Subcutaneous abdominal adipose tissue (tissue), 5 donors: ENCODE results near the gene MTHFD1.

Experiments
- H3K27ac ChIP-seq: one replicate; pipeline ENCODE4 v1.7.0; 2013; ENCODE audit warnings: low read depth, mild to moderate bottlenecking, inconsistent platforms, low read length, moderate library complexity
- H3K27me3 ChIP-seq, 5 donors: one replicate each; pipeline ENCODE4 v1.7.0; 2013; ENCODE audit warnings: low read length in 5 of 5, inconsistent platforms in 1 of 5; ENCODE audit not compliant: control insufficient read depth in 5 of 5, insufficient read depth in 4 of 5
- H3K36me3 ChIP-seq, 5 donors: one replicate each; pipeline ENCODE4 v1.7.0; 2013; ENCODE audit warnings: low read length in 5 of 5; ENCODE audit not compliant: control insufficient read depth in 5 of 5, insufficient read depth in 5 of 5
- H3K4me1 ChIP-seq, 5 donors: one replicate each; pipeline ENCODE4 v1.7.0; 2013; ENCODE audit warnings: low read length in 5 of 5, mild to moderate bottlenecking in 3 of 5, moderate library complexity in 1 of 5; ENCODE audit not compliant: control insufficient read depth in 5 of 5, insufficient read depth in 5 of 5
- H3K4me3 ChIP-seq, 5 donors: one replicate each; pipeline ENCODE4 v1.7.0; 2013; ENCODE audit warnings: low read length in 5 of 5, low read depth in 1 of 5
- H3K9ac ChIP-seq, 5 donors: one replicate each; pipeline ENCODE4 v1.7.0; 2013; ENCODE audit warnings: low read length in 5 of 5, mild to moderate bottlenecking in 4 of 5, moderate library complexity in 3 of 5
- H3K9me3 ChIP-seq, 5 donors: one replicate each; pipeline ENCODE4 v1.7.0; 2013; ENCODE audit warnings: low read length in 5 of 5; ENCODE audit not compliant: control insufficient read depth in 5 of 5
- donor health status: healthy.
- donor health status: healthy.
- donor health status: healthy.
- donor health status: healthy.
- donor health status: healthy.

Gene MTHFD1

DNA sequence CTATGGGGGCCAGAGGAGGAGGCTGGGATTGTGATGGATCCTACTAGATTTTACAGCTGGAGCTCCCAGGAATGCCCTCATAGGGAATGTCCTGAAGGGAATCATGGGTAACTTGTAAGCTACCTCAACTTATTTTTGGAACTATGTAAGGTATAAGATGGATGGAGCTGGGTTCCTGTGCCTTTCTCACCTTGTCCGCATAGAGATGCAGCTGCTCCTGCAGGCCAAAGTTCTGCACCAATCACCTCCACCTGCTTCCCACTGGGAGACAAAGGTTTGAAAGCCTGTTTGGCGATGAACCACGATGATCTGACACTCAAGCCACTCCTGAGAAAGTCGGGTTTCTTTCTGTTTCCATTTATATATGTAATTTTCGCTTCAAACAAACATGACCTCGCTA lies 76.5 kb downstream of the MTHFD1 start:
- peak overlapping the region in 3 of 5 donors; percentile 8 to 39 (median 17) for H3K9ac ChIP-seq
- no peaks in the 10 kb centered on the region for H3K27me3 ChIP-seq
- H3K4me1 ChIP-seq, result peaks cover 0 to 28% (median 16%) of the 10 kb centered on the region in 5 donors
- no peaks in the 10 kb centered on the region for H3K9me3 ChIP-seq
- H3K27ac ChIP-seq, result no peak overlapping the region
- peak overlapping the region; percentile 19 to 74 (median 71) for H3K4me3 ChIP-seq
- peaks cover 2 to 15% (median 10%) of the 10 kb centered on the region in 5 donors for H3K36me3 ChIP-seq

DNA sequence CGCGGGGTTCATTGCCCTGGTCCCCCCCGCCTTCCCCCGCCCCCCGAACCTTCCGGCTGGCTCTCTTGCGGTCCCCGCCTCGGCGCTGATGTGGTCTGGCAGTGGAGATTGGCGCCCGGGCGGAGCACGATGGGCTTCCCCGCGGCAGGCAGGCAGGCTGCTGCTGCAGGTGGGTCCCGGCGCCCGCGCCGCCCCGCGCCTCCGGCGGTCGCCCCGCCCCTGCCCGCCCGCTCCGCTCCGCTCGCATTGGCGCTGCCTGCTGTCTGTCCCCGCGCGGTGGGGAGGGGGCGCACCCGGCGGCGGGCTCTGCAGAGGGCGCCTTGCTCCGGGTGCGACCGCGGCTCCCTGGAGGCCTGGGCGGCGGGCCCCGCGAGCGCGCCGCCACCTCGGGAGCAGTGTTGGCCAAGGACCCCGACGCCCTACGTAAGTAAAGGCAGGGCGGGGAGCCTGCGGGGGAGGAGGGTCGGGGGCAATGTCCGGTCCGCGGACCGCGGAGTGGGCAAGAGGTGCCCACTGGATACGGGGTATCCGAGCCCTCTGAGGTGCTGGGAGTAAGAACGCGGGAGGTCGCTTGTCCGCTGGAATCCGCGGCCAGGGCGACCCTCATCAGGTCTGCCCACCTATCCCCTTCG lies 77.2 kb downstream of the MTHFD1 start, which contains the start of gene AKAP5:
Gene AKAP5, plus strand, starts transcription at position 309 of the 632 bp plus-strand sequence. CDS start 2,896 bp downstream, outside the sequence.
- Histone ChIP-seq H3K4me3 (peak within 1 kb of the TSS; percentile 67 to 74 (median 71)), H3K9ac (peak within 1 kb of the TSS in 4 of 5 donors; percentile 17 to 71 (median 54)), H3K9me3 (no peaks in the 10 kb centered on the region), H3K27me3 (no peaks in the 10 kb centered on the region), H3K27ac (no peak within 1 kb of the TSS), H3K4me1 (peaks cover 0 to 25% (median 16%) of the 10 kb centered on the region in 5 donors), H3K36me3 (peaks cover 2 to 15% (median 7%) of the 10 kb centered on the region in 5 donors)

- no peaks in the 10 kb centered on the region for H3K27me3 ChIP-seq
- no peak overlapping the region for H3K27ac ChIP-seq
- H3K36me3 ChIP-seq, result peaks cover 2 to 13% (median 6%) of the 10 kb centered on the region in 5 donors
- H3K4me3 ChIP-seq, result peak overlapping the region; percentile 67 to 74 (median 71)
- H3K9ac ChIP-seq, result peak overlapping the region in 4 of 5 donors; percentile 4 to 71 (median 54)
- peaks cover 0 to 25% (median 16%) of the 10 kb centered on the region in 5 donors for H3K4me1 ChIP-seq
- H3K9me3 ChIP-seq, result no peaks in the 10 kb centered on the region
Observed at GRCh38 chr14:64465831-64466554, 77.8 kb downstream of the MTHFD1 start.

DNA sequence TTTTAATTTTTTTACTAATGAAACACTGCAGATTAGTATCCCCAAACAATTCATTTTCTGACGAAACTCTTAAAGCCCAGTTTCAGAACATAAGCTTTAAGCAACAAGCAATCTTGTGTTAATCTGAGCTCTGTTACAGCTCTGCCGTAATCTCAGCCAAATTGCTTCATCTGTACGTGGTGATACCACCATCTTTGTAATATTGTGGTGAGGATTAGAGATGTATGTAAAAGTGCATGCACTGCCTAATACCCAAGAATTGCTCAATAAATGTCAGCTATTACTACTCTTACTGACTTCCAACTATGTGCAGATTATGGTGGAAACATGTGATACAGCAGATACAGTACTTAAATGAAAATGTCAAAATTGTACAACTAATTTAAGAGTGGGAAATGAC lies 78.9 kb downstream of the MTHFD1 start:
- H3K9ac ChIP-seq, result no peak overlapping the region
- no peak overlapping the region for H3K27ac ChIP-seq
- peaks cover 0 to 10% (median 2%) of the 10 kb centered on the region in 5 donors for H3K36me3 ChIP-seq
- H3K4me3 ChIP-seq, result no peak overlapping the region
- H3K9me3 ChIP-seq, result no peaks in the 10 kb centered on the region
- peaks cover 0 to 25% (median 16%) of the 10 kb centered on the region in 5 donors for H3K4me1 ChIP-seq
- no peaks in the 10 kb centered on the region for H3K27me3 ChIP-seq

DNA sequence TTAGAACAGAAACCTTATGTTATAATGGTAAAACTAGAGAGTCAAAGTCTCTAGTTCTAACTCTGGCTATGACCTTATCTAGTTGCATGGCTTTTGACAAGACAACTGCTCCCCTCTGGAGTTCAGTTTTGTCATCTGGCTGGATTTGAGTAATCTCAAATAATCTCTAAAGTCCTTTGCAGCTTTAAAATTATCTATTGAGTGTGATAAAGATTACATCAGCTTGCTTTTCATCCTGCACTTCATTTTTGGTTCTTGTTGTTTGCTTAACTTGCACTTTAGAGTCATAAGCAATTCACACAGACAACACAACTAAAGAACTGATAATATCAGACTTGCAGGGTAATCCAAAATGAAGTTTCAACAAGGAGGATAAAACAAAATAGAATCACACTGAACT lies 79.4 kb downstream of the MTHFD1 start:
- Histone ChIP-seq H3K4me3 (no peak overlapping the region), H3K27ac (no peak overlapping the region)

DNA sequence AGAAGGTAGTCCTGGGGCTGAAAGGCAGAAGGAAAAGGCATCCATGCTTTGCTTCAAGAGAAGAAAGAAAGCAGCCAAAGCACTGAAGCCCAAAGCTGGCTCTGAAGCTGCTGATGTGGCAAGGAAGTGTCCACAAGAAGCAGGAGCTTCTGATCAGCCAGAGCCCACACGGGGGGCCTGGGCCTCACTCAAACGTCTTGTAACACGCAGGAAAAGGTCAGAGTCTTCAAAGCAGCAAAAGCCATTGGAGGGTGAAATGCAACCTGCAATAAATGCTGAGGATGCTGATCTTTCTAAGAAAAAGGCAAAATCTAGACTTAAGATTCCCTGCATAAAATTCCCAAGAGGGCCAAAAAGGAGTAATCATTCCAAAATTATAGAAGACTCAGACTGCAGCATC lies 80.3 kb downstream of the MTHFD1 start:
- Histone ChIP-seq H3K4me3 (no peak overlapping the region), H3K9ac (no peak overlapping the region), H3K4me1 (peaks cover 0 to 25% (median 16%) of the 10 kb centered on the region in 5 donors), H3K27ac (no peak overlapping the region), H3K36me3 (no peaks in the 10 kb centered on the region), H3K27me3 (no peaks in the 10 kb centered on the region), H3K9me3 (no peaks in the 10 kb centered on the region)

More for the DNA sequence above, 79.4 kb downstream of the MTHFD1 start:
- Histone ChIP-seq H3K9me3 (no peaks in the 10 kb centered on the region), H3K27me3 (no peaks in the 10 kb centered on the region), H3K4me1 (peaks cover 0 to 25% (median 16%) of the 10 kb centered on the region in 5 donors), H3K36me3 (peaks cover 0 to 5% (median under 1%) of the 10 kb centered on the region in 5 donors), H3K9ac (no peak overlapping the region)

- Histone ChIP-seq H3K27ac (no peak overlapping the region), H3K27me3 (no peaks in the 10 kb centered on the region), H3K9ac (no peak overlapping the region), H3K9me3 (no peaks in the 10 kb centered on the region), H3K36me3 (peaks cover 0 to 3% (median 0%) of the 10 kb centered on the region in 5 donors), H3K4me3 (no peak overlapping the region), H3K4me1 (no peaks in the 10 kb centered on the region)
Observed at GRCh38 chr14:64474041-64474440, 85.9 kb downstream of the MTHFD1 start.

DNA sequence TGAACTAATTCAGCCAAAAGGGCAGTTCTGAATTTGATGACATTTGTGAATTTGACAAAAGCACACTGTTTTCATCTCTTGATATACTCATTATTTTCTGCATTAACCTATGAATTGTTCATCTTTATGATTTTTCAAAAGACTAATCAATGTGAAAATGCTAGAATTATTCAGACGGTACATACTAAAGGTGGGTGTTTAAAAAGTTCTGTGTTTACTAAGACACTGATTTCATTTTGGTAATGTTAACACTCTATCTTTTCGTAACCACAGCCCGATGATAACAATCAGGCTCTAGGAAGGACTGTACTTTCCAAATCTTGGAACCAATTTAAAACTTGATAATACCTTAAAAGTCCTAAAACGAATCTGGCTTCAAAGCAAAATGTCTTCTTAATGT lies 86.5 kb downstream of the MTHFD1 start:
- Histone ChIP-seq H3K4me1 (no peaks in the 10 kb centered on the region), H3K4me3 (no peak overlapping the region), H3K27ac (no peak overlapping the region), H3K9me3 (no peaks in the 10 kb centered on the region), H3K27me3 (no peaks in the 10 kb centered on the region), H3K9ac (no peak overlapping the region), H3K36me3 (peaks cover 0 to 5% (median 0%) of the 10 kb centered on the region in 5 donors)

DNA sequence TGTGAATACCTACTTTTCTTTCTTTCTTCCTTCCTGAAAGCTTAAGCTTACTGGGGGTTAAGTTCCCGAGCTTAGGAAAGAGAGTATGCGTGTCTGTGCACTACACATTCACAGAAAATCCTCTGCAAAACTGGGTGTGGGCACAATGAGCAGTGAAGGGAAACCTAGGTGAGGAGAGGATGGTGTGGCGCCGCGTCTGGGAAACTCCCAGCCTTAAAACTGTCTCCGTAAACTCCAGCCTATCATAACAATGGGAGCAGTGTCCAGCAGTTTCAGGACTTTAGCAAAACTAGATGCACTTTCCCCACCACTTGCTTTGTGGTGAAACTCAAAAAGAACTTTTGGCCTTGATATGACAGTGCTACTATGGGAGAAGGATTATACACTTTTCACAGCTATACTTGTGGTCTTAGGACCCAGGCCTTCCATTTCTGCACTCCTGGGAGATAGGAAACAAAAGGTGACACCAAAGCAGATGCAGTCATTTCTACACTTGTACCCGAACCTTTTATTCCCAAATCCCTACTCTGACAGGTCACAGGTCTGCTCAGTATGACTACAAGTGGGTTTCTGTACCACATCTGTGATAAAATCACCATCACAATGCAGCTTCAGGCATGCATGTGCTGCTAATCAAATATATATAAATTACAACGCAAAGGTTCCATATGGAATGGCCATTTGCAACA lies 87.6 kb downstream of the MTHFD1 start:
- H3K4me3 ChIP-seq, result no peak overlapping the region
- H3K9me3 ChIP-seq, result no peaks in the 10 kb centered on the region
- no peak overlapping the region for H3K9ac ChIP-seq
- H3K27me3 ChIP-seq, result no peaks in the 10 kb centered on the region
- peaks cover 0 to 8% (median 0%) of the 10 kb centered on the region in 5 donors for H3K36me3 ChIP-seq
- no peak overlapping the region for H3K27ac ChIP-seq
- H3K4me1 ChIP-seq, result no peaks in the 10 kb centered on the region
